ENCODE measurements around the gene TLK2.
"Not testable (repeated sequence)": the region's sequence is repeated elsewhere in the genome, so short reads cannot be mapped to it uniquely, and the experiment has no call there.

Gene TLK2

DNA sequence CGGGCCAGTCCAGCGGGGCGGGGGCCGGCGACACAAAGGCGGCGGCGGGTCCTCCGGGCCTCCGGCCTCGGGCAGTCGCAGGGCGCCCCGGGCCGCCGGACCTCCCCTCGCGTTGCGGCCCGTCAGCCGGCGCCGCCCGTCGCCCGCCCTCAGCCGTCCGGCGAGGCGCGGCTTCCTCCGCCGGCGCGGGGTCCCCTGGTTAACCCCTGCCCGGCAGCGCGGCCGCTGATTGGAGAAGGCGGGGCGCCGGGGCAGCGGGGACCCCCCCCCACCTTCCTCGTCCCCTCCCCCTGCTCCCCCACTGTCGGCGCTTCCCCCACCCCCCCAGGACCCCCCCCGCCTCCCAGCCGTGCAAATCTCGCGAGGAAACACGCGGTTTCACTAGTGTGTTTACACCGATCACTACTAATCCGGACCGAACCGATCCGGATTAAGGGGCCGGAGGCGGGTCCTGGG, at the start of gene TLK2:
Gene TLK2, plus strand, starts transcription at position 402 of the 456 bp plus-strand sequence. CDS start 2,301 bp downstream, outside the sequence.
- DNase-seq, result peak; percentile 79

DNA sequence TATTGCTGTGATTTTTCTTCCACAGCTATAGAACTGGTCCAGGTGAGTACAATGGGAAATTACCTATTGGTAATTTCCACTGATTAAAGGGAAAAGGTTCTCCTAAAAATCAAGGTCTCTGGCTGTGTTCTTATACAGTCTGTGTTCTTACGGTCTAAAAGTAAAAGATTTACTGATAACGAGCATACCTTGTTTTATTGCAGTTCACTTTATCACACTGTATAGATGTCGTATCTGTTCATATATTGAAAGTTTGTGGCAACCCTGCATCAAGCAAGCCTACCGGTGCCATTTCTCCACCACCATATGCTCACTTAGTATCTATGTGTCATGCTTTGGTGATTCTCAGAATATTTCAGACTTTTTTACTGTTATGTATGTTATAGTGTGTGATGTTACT, 43.4 kb upstream of the TLK2 start:
- DNase-seq, result not testable (repeated sequence)

DNA sequence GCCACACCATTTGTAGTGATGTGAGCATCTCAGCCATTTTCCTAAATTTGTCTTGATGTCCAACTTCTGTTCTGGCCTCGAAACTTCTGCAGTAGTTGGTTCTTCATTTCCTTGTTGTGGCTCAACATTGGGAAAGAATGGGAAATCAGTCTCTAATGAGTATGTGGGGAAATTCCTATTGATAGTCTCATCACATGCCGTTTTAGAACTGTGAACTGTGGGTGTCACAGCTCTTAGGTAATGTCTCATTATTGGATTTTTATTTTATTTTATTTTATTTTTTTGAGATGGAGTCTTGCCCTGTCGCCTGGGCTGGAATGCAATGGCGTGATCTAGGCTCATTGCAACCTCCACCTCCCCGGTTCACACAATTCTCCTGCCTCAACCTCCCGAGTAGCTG, 37.4 kb upstream of the TLK2 start:
- not testable (repeated sequence) for DNase-seq

DNA sequence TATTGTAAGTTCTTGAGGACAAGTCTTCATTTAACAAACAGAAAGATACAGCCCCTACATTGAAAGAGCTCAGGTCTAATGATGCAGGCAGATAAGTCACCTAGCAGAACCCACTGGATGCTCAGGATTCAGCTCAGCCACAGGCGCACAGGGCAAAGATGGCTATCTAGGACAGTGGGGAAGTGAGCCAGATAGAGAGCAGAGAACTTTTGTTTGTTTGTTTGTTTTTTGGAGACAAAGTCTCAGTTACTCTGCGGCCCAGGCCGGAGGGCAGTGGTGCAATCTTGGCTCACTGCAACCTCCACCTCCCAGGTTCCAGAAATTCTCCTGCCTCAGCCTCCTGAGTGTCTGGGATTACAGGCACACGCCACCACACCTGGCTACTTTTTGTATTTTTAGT, 34.6 kb upstream of the TLK2 start:
- DNase-seq, result no peak

DNA sequence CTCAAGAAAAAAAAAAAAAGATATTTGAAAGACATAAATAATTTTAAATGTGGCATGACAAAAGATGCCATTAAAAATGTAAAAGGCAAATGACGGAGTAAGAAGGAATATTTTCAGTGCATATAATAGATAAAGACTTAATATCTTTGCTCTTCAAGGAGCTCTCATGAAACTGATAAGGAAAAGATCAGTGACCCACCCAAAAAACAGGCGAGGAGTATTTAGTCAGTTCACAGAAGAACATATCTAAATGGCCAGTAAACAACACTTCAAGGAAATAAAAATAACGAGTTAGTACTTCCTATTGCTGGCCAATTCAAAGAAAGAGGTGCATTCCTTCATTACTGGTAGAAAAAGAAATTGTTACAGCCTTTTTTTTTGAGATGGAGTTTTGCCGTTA, 32.8 kb upstream of the TLK2 start:
- DNase-seq, result not testable (repeated sequence)

DNA sequence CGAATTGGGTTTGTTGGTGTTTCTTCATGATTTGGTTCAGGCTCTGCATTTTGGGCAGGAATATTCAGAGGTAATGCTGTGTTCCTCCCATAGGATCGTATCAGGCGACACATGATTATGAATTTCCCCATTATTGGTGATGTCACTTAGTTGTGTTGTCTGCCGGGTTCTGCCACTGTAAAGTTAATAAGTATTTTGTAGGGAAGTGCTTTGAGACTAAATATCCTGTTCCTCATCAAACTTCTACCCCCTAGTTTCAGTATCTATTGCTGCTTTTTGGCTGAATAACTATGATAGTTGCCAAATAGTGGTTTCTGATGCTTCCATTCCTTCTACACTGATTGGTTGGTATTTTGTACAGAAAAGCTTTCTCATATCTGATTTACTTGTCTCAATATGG, 26.4 kb upstream of the TLK2 start:
- not testable (repeated sequence) for DNase-seq

DNA sequence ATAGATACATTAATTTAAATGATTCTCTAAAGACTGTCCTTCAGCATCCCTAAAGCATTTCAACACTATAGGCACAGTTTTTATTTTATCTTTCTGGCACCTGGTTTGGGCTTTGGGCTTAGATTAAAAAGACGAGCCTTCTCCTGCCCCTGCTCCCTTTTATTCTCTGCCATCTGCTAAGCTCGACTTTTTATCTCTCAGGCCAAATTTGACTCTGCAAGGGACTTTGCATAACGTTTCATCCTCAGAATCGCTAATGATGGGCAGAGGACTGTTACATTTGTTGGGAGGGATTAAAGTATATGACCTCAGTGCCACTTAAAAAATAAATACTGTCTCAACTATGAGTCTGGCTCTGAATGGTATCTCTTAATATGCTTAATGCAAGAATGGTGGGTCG, 25.6 kb upstream of the TLK2 start:
- not testable (repeated sequence) for DNase-seq

DNA sequence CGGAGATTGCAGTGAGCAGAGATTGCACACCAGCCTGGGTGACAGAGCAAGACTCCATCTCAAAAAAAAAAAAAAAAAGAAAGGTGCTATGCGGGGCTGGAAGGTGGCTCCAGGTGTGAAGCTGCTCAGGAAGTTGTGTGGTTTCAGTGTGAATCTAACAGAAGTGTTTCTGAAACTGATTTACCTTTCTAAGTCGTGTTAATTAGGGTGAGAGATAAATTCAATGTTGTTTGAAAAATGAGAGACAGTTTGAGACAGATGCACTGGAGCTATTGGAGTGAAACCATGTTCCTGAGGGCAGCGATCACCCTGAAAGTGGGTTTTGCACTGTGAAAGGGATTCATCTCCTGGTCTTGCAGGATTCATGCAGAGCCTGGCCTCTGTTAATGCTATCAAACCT, 25.0 kb upstream of the TLK2 start:
- not testable (repeated sequence) for DNase-seq

DNA sequence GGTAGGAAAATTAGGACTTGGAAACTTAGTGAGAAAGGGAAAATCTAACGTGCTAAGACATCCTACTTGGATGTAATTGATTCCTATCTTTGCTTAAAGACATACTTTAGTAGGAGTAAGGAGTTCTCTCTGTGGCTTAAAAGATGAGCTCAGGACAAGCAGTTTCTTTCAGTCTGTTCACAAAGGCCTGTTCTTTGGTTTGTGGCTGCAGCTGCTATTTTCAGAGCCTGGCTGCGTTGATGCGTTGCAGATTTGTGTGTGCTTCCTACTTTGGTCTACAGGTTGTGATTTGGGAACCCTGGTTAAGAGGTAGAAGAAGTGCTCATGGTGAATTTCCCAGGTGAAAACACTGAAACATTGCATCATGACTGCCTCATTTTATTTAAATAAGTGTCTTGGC, 24.5 kb upstream of the TLK2 start:
- not testable (repeated sequence) for DNase-seq

DNA sequence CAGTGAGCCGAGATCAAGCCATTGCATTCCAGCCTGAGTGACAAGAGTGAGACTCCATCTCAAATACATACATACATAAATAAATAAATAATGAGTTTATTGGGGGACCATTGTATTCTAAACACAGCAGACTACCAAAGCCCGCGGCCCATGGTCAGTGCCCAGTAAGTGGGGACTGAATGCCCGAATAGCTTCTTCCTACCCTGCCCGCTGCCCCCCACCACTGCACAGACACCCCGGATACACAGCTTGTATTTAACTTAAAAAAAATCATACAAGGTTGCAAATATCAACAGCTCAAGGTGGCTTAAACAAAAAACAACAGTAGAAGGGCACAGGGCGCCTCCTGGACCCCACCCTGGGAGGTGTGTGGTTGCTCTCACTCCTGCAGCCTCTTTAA, 22.6 kb upstream of the TLK2 start:
- DNase-seq, result no peak

DNA sequence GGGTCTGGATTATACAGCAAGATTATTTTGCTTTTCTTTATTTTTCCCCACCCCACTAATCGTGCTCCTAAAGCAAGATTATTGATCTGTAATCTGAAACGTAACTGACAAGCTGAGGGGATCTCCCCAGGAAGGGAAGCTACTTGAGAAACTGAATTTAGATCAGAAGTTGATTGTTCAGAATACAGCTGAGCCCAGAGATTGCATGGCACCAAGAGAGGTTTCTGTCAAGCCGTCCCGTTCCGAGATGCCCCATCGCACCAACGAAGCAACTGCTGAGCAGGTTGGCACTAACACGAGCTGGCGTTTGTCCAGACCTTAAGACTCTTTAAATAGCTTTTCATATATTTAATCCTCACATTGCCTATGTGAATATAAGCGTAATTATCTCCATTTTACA, 20.1 kb upstream of the TLK2 start:
- not testable (repeated sequence) for DNase-seq

DNA sequence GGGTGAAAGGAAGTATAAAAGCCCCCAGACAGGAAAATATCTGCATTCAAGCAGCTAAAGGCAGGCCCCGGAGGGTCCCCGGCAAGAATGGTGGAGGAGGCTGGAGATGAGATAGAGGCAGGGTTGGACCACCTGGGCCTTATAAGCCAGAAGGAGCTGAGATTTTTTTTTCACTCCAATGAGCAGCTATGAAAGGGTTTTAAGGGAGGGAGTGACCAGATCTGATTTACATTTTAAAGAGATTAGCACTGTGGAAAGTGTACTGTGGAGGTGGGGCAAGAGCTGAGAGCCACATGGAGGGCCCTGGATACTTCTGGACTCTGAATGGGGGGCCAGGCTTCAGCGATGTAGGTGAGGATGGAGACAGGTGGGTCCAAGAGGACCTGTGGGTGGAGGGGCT, 14.2 kb upstream of the TLK2 start:
- DNase-seq, result not testable (repeated sequence)

DNA sequence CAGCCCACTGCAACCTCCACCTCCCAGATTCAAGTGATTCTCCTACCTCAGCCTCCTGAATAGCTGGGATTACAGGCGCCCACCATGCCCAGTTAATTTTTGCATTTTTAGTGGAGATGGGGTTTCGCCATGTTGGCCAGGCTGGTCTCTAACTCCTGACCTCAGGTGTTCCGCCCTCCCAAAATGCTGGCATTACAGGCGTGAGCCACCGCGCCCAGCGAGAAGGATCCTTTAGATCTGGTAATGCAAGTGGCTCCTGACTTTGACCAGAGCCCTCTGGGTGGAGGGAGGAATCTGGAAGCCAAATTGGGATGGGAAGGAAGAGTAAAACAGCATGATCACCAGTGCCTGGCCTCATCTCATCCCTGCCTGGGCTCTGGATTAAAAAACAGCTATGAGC, 13.4 kb upstream of the TLK2 start:
- not testable (repeated sequence) for DNase-seq

DNA sequence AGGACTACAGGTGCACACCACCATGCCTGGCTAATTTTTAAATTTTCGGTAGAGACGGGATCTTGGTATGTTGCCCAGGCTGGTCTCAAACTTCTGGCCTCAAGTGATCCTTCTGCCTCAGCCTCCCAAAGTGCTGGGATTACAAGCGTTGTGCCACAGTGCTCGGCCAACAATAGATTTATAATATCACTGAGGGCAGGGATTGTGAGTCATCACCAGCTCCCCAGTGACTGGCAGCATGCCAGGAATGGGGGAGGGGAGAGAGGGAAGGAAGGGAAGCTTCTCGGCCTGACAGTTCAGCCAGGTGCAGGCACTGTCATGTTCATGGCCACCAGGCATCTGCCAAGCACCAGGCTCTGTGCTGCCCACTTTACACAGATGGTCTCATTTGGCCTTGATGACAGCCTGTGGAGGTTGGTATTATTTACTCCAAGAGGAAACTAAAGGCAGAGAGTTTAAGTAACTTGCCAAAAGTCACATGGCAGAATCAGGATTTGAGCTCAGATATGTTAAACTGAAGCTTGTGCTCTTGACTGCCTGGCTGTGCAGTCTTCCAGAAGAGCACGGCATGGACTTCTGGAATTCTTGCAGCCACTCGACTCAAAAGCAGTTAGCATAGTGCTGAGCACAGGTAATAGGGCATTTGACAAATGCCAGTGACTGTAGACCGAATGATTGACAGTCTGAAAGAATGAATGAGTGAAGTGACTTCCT, 7.8 kb upstream of the TLK2 start:
- DNase-seq, result peak; percentile 49

DNA sequence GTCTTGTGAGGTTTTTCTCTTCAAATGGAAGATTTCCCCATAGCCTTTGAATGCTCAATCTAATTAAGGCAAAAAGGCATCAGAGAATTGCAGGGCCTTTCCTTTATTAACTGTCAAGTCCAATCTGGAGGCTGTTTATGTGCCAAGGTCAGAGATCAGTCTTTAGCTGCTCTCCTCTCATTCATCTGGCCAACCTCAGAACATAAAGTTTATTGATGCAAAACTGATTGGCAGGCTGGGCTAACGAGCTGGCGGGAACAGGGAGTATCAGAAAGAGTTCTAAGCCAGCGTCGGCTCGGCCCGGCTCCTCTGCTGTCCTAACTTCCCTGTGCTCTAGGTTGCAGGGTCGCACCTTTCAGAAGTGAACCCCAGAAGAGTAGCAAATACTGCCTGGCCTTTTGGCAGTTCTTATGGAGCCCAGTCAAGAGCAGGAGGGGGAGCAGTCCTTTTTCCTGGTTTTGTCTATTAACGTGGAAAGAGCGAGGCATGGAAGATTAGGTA, 7.2 kb upstream of the TLK2 start:
- not testable (repeated sequence) for DNase-seq

DNA sequence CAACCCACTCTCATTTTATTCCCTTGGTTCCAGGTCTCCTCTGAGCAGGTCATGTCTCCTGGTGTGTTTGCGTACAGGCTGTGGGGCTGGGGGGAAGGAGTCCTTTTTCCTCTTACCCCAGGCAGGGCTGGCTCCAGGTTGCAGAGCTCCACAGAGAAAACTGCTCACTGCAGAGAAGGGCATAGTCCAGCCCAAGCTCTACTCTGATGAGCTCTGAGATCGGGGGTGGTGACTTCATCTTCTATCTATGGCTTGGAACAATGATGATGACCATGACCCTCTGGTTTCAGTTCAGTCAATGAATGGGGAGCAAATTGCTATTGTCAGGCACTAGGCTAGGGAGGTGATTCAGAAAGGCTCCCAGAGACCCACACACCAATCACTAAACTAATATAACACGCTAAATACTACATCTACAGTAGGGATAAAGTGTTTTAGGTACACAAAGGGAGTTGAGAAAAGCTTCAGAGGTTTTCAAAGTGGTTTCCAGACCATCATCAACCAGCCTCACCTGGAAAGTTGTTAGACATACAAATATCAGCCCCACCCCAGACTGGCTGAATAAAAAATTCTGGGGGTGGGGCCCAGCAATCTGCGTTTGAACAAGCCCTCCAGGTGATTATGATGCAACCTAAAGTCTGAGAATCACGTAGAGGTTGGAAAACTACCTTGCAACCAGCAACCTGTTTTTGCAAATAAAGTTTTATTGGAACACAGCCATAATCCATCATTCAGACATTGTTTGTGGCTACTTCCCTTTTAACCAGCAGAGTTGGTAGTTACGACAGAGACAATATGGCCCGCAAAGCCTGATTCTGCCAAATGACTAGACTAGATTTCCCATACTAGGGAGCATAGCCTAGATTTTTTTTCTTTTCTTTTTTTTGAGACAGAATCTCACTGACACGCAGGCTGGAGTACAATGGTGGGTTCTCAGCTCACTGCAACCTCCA, 5.3 kb upstream of the TLK2 start:
- DNase-seq, result not testable (repeated sequence)

DNA sequence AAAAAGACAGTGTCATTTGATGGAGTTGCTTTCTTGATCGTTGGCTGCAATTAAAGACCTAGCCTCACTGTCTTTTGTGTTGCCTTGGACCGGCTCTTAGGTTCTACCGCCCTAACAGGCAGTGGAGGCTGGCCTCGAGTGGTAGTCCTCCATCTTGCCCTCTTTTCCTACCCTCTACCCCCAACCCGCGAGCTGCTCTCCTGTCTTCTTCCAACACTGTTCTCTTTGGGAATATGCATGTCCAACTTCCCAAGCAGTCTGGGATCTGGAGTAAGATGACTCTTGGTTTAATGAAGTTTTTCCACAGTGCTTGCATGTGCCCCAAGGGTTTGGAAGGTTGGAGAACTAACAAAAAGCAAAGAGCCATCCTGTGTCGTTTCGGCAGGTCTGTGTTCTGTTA, 1.5 kb upstream of the TLK2 start:
- DNase-seq, result not testable (repeated sequence)

DNA sequence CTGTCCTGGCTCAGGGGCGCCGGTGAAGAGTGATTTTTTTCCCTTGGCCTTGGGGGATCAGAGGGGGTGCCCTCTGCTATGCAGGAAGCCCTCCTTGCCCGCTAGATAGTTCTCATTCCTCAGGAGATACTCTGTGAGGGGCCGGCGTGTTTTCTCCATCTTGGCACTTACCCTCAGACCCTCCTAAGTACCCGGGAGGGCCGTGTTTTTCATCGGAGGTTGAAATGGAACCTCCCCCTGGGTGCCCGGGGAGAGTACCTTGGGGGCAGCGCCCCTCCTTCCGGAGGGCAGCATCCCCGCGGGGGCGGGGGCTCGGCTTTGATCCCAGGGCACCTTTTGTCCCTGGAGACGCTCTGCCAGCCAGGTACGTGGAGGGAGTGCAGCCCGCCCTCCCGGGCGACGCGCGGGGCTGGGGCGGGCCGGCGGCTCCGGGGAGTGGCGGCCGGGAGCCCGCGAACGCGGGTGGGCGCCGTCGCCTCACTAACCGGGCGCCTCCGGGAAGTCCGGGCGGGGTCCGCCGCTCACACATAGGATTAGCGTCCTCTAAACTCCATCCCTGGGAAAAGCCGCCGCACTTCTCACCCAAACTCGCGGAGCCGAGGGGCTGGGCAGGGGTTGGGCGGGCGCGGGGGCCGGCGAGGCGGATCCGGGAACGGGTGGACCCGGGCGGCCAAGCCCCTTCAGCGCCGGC, 762 bp upstream of the TLK2 start:
- DNase-seq, result peak; percentile 39

DNA sequence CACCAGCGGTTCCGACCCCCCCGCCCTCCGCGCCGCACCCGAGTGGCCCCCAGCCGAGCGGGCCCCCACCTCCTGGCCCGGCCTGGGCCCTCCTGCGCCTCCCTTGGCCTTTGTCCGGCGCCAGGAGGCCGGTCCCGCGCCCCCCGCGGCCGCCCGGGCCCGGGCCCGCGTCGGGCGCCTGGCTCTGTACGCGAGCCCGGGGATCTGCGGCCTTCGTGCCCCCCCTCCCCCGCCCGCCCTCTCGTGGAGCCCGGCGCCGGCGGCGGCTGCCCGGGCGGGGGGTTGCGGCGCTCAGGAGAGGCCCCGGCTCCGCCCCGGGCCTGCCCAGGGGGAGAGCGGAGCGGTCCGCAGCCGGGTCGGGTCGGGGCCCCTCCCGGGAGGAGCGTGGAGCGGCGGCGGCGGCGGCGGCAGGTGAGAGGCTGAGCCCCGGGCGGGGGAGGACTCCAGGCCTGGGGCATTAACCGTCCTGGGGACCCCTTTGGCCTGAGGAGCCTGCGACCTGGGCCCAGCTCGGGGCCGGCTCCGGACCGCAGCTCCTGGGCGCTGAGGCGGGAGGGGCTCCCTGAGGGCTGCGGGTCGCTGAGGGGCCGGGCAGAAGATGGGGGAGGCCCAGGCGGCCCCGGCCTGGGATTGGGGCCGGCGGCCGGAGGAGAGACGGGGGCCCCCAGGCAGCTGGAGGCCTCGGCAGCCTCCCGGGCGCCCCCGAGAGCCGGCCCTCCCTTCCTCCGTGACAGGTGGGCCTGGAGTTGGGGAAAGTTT, 434 bp downstream of the TLK2 start:
- peak; percentile 23 for DNase-seq

DNA sequence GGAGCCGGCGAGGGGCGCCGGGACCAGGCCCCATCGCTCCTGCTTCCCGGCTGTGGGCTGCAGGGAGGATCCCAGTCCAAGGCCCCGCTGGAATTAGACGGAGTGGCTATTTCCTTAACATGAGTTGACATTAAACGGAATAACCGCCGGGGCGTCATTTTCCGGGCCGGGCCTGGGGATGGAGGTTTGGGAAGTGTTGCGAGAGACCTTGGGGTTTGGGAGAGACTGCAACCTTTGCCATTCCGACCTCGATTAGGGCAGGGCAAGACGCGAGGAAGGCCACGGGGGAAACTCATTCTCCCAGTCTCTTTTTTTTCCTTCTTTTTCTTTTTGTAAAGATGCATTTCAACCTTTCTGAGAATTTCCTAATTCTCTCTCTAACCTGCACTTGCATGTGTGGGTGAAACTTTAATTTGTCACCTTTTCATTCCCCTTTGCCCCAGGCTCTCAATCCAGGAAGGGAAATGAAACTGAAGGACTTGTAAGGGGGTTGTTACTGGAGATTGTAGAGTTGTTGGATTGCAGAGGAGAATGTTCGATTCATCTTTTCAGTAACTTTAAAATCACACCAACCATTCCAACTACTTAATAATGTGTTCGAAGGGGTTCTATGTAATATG, 1.1 kb downstream of the TLK2 start:
- not testable (repeated sequence) for DNase-seq

DNA sequence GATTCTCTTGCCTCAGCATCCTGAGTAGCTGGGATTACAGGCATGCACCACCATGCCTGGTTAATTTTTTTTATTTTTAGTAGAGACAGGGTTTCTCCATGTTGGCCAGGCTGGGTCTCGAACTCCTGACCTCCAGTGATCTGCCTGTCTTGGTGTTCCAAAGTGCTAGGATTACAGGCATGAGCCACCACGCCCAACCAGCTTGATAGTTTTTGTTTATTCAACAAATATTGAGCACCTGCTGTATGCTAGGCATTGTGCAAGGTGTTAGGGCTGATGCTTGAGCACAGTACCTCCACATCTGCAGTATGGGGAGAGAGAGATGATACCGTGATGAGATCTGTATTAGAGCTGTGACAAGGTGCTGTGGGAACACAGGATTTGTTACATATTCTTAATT, 3.9 kb downstream of the TLK2 start:
- DNase-seq, result not testable (repeated sequence)

DNA sequence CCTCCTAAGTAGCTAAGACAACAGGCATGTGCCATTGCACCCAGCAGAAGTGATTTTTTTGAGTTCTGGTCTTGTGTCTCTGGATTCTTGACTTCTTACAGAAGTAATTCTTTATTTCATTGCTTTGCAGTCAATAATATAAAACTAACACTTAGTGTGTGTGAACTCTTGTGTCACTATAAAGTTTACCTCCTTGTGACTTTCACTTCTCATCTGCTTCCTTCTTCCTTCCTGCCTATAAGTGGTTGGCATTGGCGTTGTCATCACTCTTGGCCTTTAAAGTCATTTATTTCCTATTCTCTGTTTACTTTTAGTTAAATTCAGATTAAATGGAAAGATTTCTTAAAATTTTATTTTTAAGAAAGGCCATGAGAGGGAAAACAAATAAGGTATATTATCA, 12.4 kb downstream of the TLK2 start:
- not testable (repeated sequence) for DNase-seq
